Stimulated activated CD8-positive, alpha-beta memory T cell treated with anti-CD3 and anti-CD28 coated beads, Interleukin-7, amount 100 ng/mL, for 1 hour (primary cell): ENCODE data around the gene CELF1.

Experiments used
- DNase-seq, 2 donors: peaks; one replicate each; pipeline ENCODE4 v3.0.0-alpha.2; 2020; ENCODE audit warnings: low read depth in 2 of 2

CELF1 gene

GRCh38 chr11:47485107-47485506 is 67.8 kb downstream of the CELF1 start:
- no peak for DNase-seq

GRCh38 chr11:47483457-47483856 is 69.5 kb downstream of the CELF1 start:
- DNase-seq, result no peak

GRCh38 chr11:47480762-47481161 is 72.2 kb downstream of the CELF1 start:
- DNase-seq, result no peak

GRCh38 chr11:47478651-47479329 is 74.1 kb downstream of the CELF1 start:
- no peak for DNase-seq

- no peak for DNase-seq
Observed at GRCh38 chr11:47477753-47478152, 75.2 kb downstream of the CELF1 start.

GRCh38 chr11:47477323-47477722 is 75.6 kb downstream of the CELF1 start:
- no peak for DNase-seq

- no peak for DNase-seq
Observed at GRCh38 chr11:47470671-47471070, 82.3 kb downstream of the CELF1 start.

GRCh38 chr11:47469361-47470179 is 83.4 kb downstream of the CELF1 start:
- DNase-seq, result no peak

GRCh38 chr11:47468598-47469214 is 84.2 kb downstream of the CELF1 start:
- no peak for DNase-seq

- DNase-seq, result no peak
Observed at GRCh38 chr11:47467357-47467756, 85.6 kb downstream of the CELF1 start.

- no peak for DNase-seq
Observed at GRCh38 chr11:47466701-47467250, 86.2 kb downstream of the CELF1 start.

- DNase-seq, result no peak
Observed at GRCh38 chr11:47466201-47466600, 86.7 kb downstream of the CELF1 start.

GRCh38 chr11:47464483-47464882 is 88.4 kb downstream of the CELF1 start:
- DNase-seq, result no peak

GRCh38 chr11:47461876-47462275 is 91.1 kb downstream of the CELF1 start:
- no peak for DNase-seq

- DNase-seq, result no peak
Observed at GRCh38 chr11:47460571-47461235, 92.2 kb downstream of the CELF1 start.

GRCh38 chr11:47454258-47454671 is 98.7 kb downstream of the CELF1 start:
- peak; percentile 10 to 14 for DNase-seq

GRCh38 chr11:47453365-47453764 is 99.6 kb downstream of the CELF1 start:
- DNase-seq, result no peak

- DNase-seq, result no peak
Observed at GRCh38 chr11:47451990-47452389, 100.9 kb downstream of the CELF1 start.

GRCh38 chr11:47451436-47451835 is 101.5 kb downstream of the CELF1 start:
- no peak for DNase-seq

GRCh38 chr11:47449541-47449940 is 103.4 kb downstream of the CELF1 start:
- DNase-seq, result no peak

GRCh38 chr11:47448566-47449427 is 104.1 kb downstream of the CELF1 start, which contains the start of gene RAPSN:
Gene RAPSN, minus strand, starts transcription at chr11:47449136. Its CDS starts 172 bp downstream, at chr11:47448964.
- no peak for DNase-seq
